G401.6 (cell line): ENCODE results near the gene PRPSAP2.
"Not testable (repeated sequence)": the region's sequence is repeated elsewhere in the genome, so short reads cannot be mapped to it uniquely, and the experiment has no call there.

Experiments used
- FAIRE-seq: peaks from 2 replicates; lab custom pipeline; 2012; peaks lifted over from hg19 to GRCh38; lab: Jason Lieb, UNC

PRPSAP2 gene

GRCh38 chr17:18947866-18948265 lies 89.9 kb downstream of the PRPSAP2 start:
- FAIRE-seq = no peak

- FAIRE-seq = no peak
Observed at GRCh38 chr17:18948476-18949006, 90.6 kb downstream of the PRPSAP2 start.

GRCh38 chr17:18949566-18949965 lies 91.6 kb downstream of the PRPSAP2 start:
- FAIRE-seq = no peak

DNA sequence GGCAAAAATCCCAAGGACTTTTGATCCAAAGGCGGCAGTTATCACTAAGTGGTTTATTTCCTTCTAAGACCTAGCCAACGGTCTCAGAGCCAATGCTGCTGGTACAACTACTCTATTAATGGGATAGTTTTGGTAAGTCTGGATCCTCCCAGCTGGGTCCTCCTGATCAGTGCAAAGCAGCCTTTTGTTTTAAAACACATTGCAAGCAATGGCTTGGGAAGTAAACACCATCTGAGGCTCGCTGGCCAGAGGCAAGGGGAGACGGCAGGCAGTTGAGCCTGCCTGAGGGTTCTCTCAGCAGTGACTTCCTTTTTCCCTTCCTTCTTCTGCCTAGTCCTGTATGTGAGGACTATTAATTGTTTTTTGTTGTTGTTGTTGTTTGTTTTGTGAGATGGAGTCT lies 92.4 kb downstream of the PRPSAP2 start:
- no peak for FAIRE-seq

DNA sequence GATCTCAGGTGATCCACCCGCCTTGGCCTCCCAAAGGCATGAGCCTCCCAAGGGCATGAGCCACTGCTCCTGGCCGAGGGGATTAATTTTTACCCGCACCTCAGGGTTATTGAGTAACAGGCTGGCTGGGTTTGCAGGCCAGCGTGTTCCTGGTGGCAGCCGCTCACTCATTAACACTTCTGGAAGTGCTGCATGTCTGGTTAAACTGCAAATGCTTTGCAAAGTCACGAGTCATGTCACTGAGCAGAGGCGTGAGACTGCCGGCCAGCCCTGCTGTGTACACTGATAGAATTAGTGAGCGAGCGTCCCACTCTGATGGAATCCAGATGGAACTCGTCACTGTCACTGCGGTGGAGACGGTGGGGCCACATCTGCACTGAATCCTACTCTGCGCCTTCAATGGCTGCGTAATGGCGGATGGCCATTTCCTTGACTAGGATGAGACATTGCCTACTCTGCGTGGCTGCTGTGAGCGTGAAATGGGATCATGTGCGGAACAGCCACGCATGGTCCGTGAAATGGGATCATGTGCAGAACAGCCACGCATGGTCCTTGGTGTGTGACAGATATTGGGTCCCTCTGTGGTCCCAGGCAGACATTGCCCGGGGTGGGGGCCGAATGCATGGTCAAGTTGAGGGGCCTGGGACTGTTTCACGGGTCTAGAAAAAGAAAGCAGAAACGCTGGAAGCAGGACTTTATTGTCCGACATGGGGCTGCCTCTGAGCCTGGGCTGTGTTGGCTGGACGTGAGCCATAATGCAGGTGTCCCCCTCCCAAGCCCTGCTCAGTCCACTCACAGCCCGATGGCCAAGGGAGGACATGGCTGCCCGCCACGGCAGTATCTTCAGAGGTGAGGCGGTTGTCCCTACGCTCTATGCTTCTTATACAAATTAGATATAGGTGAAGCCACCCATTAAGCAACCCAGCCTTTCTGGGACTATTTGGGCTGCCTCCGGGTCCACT lies 93.3 kb downstream of the PRPSAP2 start:
- FAIRE-seq = no peak

- no peak for FAIRE-seq
Observed at GRCh38 chr17:18951941-18952842, 94.3 kb downstream of the PRPSAP2 start, which contains the start of gene SLC5A10. TSS of gene SLC5A10 (plus strand) at chr17:18952165. CDS start at chr17:18952206, 41 bp downstream.

DNA sequence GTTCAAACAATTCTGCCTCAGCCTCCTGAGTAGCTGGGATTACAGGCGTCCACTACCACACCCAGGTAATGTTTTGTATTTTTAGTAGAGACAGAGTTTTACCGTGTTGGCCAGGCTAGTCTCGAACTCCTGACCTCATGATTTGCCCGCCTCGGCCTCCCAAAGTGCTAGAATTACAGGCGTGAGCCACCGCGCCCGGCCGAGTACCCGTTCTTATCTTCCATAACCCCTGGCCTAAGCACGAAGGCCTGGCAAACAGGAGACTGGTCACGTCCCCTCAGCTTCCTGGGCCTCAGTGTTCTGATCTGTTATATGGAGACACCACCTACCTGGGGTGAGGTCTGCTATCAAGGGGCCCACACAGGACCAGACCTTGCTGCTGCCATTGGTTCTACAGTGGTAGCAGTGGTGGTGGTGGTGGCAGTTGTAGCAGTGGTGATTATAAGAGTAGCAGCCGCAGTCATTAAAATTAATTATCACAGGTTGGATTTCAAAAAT lies 95.3 kb downstream of the PRPSAP2 start:
- FAIRE-seq = no peak

- no peak for FAIRE-seq
Observed at GRCh38 chr17:18954321-18954720, 96.4 kb downstream of the PRPSAP2 start.

GRCh38 chr17:18955009-18955408 lies 97.1 kb downstream of the PRPSAP2 start:
- FAIRE-seq = no peak

- FAIRE-seq = not testable (repeated sequence)
Observed at GRCh38 chr17:18956021-18956420, 98.1 kb downstream of the PRPSAP2 start.

- FAIRE-seq = no peak
Observed at GRCh38 chr17:18956581-18956980, 98.7 kb downstream of the PRPSAP2 start.

DNA sequence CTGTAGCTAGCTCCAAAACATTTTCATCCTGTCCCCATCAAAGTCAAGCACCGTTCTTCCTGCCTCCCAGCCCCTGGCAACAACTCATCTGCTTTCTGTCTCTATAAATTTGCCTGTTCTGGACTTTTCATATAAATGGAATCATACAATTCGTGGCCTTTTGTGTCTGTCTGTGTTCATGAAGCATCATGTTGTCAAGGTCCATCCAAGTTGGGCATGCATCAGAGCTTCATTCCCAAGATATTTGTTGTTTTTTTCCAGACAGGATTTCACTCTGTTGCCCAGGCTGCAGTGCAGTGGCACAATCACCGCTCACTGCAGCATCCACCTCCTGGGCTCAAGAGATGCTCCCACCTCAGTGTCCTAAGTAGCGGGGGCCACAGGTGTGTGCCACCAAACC lies 99.9 kb downstream of the PRPSAP2 start:
- no peak for FAIRE-seq

DNA sequence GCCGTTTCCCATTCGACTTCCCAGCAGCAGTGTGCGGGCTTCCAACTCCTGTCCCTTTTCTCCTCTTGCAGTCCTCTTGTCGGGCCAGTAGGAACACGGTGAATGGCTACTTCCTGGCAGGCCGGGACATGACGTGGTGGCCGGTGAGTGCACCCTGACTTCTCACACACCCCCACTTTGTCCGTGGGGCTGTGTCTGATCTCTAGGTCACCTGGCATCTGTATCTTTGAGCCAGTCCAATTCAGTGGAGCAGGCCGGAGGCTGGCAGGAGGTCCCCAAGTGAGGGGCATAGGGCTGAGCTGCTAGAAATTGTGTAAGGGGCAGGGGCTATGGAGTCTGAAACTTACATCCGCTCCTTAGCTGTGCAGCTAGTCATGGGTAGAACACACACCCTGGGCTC lies 100.7 kb downstream of the PRPSAP2 start:
- FAIRE-seq = no peak

GRCh38 chr17:18959071-18959844 lies 101.3 kb downstream of the PRPSAP2 start:
- FAIRE-seq = no peak

- no peak for FAIRE-seq
Observed at GRCh38 chr17:18959845-18960240, 101.9 kb downstream of the PRPSAP2 start.

GRCh38 chr17:18960241-18960665 lies 102.3 kb downstream of the PRPSAP2 start:
- no peak for FAIRE-seq

DNA sequence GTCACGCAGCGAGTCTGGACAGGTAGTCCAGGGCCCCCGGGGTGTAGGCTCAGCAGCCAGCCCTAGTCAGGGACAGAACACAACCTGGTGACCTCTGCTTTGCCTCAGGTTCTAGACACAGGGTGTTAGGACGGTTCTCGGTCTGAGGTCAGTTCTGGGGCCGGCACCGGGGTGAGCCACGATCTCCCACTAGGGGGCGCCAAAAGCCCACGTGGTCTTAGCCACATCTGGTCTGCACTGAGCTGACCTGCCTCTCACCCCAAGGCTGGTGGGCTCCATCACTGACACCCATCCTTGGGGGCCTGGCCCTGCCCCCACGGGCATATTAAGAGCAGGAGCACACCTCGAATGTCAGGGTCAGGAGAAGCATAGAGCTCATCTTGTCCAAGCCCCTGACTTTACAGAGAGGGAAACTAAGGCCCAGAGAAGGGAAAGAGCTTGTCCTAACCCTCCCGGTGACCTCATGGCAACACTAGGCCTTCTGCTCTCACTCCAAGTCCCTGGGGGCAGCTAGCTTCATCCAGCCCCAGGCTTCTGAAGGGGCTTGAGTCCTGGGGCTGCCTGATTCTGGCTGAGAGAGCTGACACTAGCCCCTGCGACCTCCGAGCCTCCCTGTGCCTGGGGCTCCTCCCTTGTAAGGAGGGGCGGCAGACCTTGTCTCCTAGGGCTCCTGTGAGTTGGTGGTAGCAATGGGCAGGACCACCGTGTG lies 103.0 kb downstream of the PRPSAP2 start:
- no peak for FAIRE-seq

DNA sequence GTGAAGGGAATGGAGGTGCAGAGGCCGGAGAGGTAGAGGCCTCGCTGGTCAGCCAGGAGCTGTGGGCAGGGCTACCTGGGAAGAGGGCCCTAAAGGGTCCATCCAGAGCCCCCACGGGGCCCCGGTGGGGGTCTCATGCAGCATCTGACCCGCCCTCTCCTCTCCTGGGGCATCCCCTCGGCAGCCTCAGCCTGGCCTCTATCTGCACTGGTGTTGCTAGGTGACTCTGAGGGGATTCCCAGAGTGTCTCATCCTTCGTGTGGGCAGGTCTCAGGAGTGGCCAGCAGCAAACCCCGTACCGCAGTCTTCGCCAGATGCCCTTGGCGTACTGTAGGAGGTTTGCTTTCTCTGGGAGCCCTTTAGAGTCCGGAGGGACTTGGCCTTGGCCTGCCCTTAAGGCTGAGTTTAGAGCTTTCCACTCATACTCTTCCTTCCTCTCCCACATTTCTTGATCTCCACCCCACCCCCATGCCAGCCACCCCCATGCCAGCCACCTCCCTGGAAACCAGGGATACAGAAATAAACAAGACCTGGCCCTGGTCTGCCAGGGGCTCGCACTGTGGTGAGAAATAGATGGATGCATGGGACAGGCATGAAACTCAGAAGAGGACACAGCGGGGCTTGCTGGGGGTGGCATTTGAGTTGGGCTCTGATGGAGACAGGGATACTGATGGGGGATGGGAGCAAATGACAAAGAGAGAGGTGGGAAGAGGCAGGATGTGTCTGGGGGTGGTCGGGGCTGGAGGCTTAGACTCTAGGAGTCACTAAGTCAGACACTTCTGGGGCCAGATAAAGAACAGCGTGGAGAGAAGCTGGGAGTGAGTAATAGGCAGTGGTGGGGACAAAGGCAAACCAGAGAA lies 103.9 kb downstream of the PRPSAP2 start:
- FAIRE-seq = no peak

DNA sequence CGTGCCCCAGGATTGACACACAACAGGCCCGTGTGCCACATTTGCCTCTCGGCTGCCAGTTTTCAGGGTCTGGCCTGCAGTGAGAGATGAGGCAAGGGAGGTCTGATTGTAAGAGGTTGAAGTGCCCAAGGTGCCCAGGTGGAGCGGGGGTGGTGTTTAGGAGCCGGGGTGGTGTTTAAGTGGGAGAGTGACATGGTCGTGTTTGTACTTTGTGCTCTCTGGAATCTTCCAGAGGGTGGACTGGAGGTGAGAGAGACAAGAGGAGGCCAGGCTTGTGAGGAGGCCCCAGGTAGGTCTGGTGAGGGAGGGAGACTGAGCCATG lies 104.5 kb downstream of the PRPSAP2 start:
- no peak for FAIRE-seq
